ENCODE measurements around the gene SERPINE2.

DNA sequence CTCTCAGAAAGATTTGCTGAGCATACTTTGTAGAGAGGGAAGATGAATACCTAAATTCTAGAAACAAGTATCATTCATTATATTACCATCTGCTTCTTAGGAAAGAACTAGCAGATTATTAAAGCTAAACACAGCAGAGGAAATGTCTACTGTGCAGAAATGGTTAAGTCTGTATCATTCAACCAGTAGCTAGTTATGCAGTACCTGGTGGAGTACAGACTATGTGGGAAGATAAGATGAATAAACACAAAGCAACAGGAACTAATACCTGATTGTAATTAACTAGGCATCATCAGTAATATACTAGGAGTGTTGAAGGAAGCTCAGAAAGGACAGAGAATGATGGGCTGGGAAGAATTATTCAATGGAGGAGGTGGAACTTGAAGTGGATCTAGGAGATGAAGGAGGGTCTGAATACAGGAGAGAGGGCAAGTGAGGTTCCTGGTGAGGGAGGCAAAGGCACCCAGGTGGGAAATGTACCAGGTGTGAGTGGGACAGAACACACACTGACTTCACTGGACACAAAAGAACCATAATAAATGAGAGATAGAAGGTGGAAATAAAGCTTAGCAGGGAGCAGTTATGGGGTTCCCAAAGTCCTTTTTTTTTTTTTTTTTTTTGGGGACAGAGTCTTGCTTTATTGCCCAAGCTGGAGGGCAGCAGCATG is 103.5 kb downstream of the SERPINE2 start:
- TF ChIP-seq, protein P1, sequence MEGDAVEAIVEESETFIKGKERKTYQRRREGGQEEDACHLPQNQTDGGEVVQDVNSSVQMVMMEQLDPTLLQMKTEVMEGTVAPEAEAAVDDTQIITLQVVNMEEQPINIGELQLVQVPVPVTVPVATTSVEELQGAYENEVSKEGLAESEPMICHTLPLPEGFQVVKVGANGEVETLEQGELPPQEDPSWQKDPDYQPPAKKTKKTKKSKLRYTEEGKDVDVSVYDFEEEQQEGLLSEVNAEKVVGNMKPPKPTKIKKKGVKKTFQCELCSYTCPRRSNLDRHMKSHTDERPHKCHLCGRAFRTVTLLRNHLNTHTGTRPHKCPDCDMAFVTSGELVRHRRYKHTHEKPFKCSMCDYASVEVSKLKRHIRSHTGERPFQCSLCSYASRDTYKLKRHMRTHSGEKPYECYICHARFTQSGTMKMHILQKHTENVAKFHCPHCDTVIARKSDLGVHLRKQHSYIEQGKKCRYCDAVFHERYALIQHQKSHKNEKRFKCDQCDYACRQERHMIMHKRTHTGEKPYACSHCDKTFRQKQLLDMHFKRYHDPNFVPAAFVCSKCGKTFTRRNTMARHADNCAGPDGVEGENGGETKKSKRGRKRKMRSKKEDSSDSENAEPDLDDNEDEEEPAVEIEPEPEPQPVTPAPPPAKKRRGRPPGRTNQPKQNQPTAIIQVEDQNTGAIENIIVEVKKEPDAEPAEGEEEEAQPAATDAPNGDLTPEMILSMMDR (IDR thresholded peaks at IDR 0.05) = no peak
- TF ChIP-seq POLR2A (IDR thresholded peaks at IDR 0.05) = no peak
